CD4-positive, CD25-positive, alpha-beta regulatory T cell (primary cell): ENCODE measurements around the gene AMY2B. TPM values are rescaled to one million over a fixed set of nuclear protein-coding genes. Genes with fewer than 3 reads are reported as not detected.
A peak's percentile ranks its signal among the peaks of the same experiment; 100 is the strongest.
"Not testable (repeated sequence)": the region's sequence is repeated elsewhere in the genome, so short reads cannot be mapped to it uniquely, and the experiment has no call there.

Experiments used
- ATAC-seq, 2 donors: fragments of 150-1000 bp; cut with Tn5 transposase; one replicate each; pipeline ENCODE4 v1.10.0; 2021; ENCODE audit warnings: low read depth in 2 of 2, moderate number of reproducible peaks in 2 of 2, moderate library complexity in 1 of 2
- DNase-seq, 3 donors: peaks; one replicate each; pipeline versions ENCODE4 v3.0.0 to v3.0.0-alpha.2; 2012 to 2022; ENCODE audit warnings: mixed read lengths in 1 of 3
- H3K27ac ChIP-seq: one replicate; pipeline ENCODE4 v1.7.0; 2013; ENCODE audit warnings: mild to moderate bottlenecking, low read length; ENCODE audit not compliant: insufficient read depth, poor library complexity, severe bottlenecking
- H3K27me3 ChIP-seq: one replicate; pipeline ENCODE4 v1.7.0; 2013; ENCODE audit warnings: low read length; ENCODE audit not compliant: control insufficient read depth, insufficient read depth
- H3K36me3 ChIP-seq: one replicate; pipeline ENCODE4 v1.7.0; 2013; ENCODE audit warnings: mild to moderate bottlenecking, low read length, moderate library complexity; ENCODE audit not compliant: control insufficient read depth, insufficient read depth
- H3K4me1 ChIP-seq: 2 replicates; pipeline ENCODE4 v1.7.0; 2013; ENCODE audit warnings: mild to moderate bottlenecking, low read length; ENCODE audit not compliant: insufficient read depth, control insufficient read depth, poor library complexity, severe bottlenecking
- H3K4me3 ChIP-seq: one replicate; pipeline ENCODE4 v1.7.0; 2013; ENCODE audit warnings: low read depth, mild to moderate bottlenecking, low read length, moderate library complexity
- H3K9me3 ChIP-seq, 2 experiments: 1 replicate in 1 of 2; 2 replicates in 1 of 2; pipeline ENCODE4 v1.7.0; 2013; ENCODE audit warnings: low read length in 2 of 2, mild to moderate bottlenecking in 1 of 2, moderate library complexity in 1 of 2; ENCODE audit not compliant: control insufficient read depth in 2 of 2
- H3K27ac Mint-ChIP-seq, 3 donors: one replicate each; pipeline ENCODE4 v1.8.0; 2020 to 2022; ENCODE audit warnings: mild to moderate bottlenecking in 3 of 3, mixed read lengths in 3 of 3, moderate library complexity in 2 of 3
- H3K27me3 Mint-ChIP-seq: one replicate; pipeline ENCODE4 v1.8.0; 2022; ENCODE audit warnings: mild to moderate bottlenecking, mixed read lengths
- H3K36me3 Mint-ChIP-seq: one replicate; pipeline ENCODE4 v1.8.0; 2020; ENCODE audit warnings: mixed read lengths
- H3K4me1 Mint-ChIP-seq, 4 donors: one replicate each; pipeline ENCODE4 v1.8.0; 2020 to 2022; ENCODE audit warnings: mixed read lengths in 4 of 4, mild to moderate bottlenecking in 1 of 4
- H3K4me3 Mint-ChIP-seq, 4 donors: one replicate each; pipeline ENCODE4 v1.8.0; 2020 to 2022; ENCODE audit warnings: mild to moderate bottlenecking in 4 of 4, mixed read lengths in 4 of 4, moderate library complexity in 3 of 4
- H3K9me3 Mint-ChIP-seq, 7 donors: one replicate each; pipeline ENCODE4 v1.8.0; 2020 to 2022; ENCODE audit warnings: mixed read lengths in 7 of 7, mild to moderate bottlenecking in 3 of 7, moderate library complexity in 2 of 7
- polyA plus RNA-seq, 4 donors: library from polyadenylated mRNA; unstranded; fragments of 300-500 nt; fragmentation: Illumina TruSeq; gene quantifications; one replicate each; pipeline ENCODE4 v1.2.3, GENCODE V29; 2021
- total RNA-seq: library from RNA; stranded (reverse); gene quantifications from one replicate; pipeline ENCODE4 v1.2.3, GENCODE V29; 2022

Gene AMY2B
- total and polyA plus RNA-seq, 5 donors from 2014 or later: 0.23 to 38.2 (median 1.4) TPM

- Mint-ChIP-seq H3K27me3 (no peaks in the 10 kb centered on the region), H3K4me3 (no peak overlapping the region), H3K36me3 (peaks cover 25% of the 10 kb centered on the region), H3K4me1 (no peaks in the 10 kb centered on the region), H3K27ac (peak overlapping the region in 1 of 3 donors; percentile 88), H3K9me3 (no peaks in the 10 kb centered on the region)
- H3K27ac ChIP-seq: no peak overlapping the region
- no peaks in the 10 kb centered on the region for H3K36me3 ChIP-seq
- H3K27me3 ChIP-seq: no peaks in the 10 kb centered on the region
- no peak overlapping the region for H3K4me3 ChIP-seq
- no peaks in the 10 kb centered on the region for H3K9me3 ChIP-seq
- no peak for ATAC-seq
- H3K4me1 ChIP-seq: no peaks in the 10 kb centered on the region
- no peak for DNase-seq
These were observed 4.7 kb downstream of the AMY2B start for GRCh38 chr1:103576065-103576464.

DNA sequence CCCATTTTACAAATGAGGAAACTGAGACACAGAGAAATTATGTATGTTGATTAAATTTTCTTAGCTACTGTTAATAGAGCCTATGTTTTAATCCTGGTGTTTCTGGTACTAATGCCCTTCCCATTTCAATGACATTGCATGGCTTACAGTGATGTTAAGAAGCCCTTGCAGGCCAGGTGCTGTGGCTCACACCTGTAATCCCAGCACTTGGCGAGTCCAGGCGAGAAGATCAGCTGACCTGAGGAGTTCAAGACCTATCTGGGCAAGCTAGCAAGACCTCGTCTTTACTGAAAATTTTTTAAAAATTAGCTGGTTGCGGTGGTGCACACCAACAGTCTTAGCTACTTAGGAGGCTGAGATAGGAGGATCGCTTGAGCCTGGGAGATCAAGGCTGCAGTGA is 5.4 kb downstream of the AMY2B start:
- not testable (repeated sequence) for ATAC-seq, DNase-seq, H3K9me3 ChIP-seq, H3K4me3 Mint-ChIP-seq, H3K4me1 ChIP-seq, H3K36me3 ChIP-seq, H3K4me1 Mint-ChIP-seq, H3K27ac ChIP-seq, H3K4me3 ChIP-seq, H3K27me3 ChIP-seq, H3K27me3 Mint-ChIP-seq, H3K9me3 Mint-ChIP-seq
- H3K36me3 Mint-ChIP-seq: peaks cover 25% of the 10 kb centered on the region
- H3K27ac Mint-ChIP-seq: peak overlapping the region in 1 of 3 donors; percentile 88

DNA sequence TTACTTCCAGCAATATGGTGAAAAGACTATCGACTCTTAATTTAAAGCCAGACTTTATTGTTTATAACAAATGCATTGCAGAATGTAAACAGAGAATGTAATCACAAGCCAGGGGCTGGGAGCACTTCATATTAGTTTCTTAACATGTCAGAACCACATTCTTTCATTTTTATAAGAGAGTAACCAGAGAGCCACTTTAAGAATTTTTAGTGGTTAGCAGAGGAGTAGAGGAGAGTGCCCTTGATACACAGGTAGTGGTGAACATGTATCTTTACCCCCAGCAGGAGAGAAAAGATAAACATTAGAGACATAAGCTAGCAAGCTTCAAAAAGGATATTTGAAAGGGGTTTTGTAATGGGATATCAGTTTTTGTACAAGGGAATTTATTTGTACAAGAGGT is 11.1 kb downstream of the AMY2B start:
- H3K9me3 ChIP-seq: no peaks in the 10 kb centered on the region
- Mint-ChIP-seq H3K9me3 (peaks cover 0 to 1% (median 0%) of the 10 kb centered on the region in 7 donors), H3K27me3 (peaks cover 4% of the 10 kb centered on the region), H3K4me3 (no peak overlapping the region), H3K4me1 (no peaks in the 10 kb centered on the region), H3K36me3 (peaks cover 6% of the 10 kb centered on the region), H3K27ac (no peak overlapping the region)
- no peak for DNase-seq
- no peaks in the 10 kb centered on the region for H3K27me3 ChIP-seq
- no peak overlapping the region for H3K27ac ChIP-seq
- H3K4me3 ChIP-seq: no peak overlapping the region
- no peaks in the 10 kb centered on the region for H3K4me1 ChIP-seq
- H3K36me3 ChIP-seq: no peaks in the 10 kb centered on the region
- no peak for ATAC-seq

GRCh38 chr1:103583887-103584286 is 12.5 kb downstream of the AMY2B start:
- Mint-ChIP-seq H3K4me3 (no peak overlapping the region), H3K9me3 (peaks cover 0 to 4% (median 2%) of the 10 kb centered on the region in 7 donors), H3K36me3 (peaks cover 3% of the 10 kb centered on the region), H3K27me3 (peaks cover 4% of the 10 kb centered on the region), H3K27ac (no peak overlapping the region), H3K4me1 (no peaks in the 10 kb centered on the region)
- Histone ChIP-seq H3K36me3 (no peaks in the 10 kb centered on the region), H3K27ac (no peak overlapping the region), H3K9me3 (no peaks in the 10 kb centered on the region), H3K4me1 (no peaks in the 10 kb centered on the region), H3K27me3 (no peaks in the 10 kb centered on the region), H3K4me3 (no peak overlapping the region)
- ATAC-seq (no peak), DNase-seq (no peak)

GRCh38 chr1:103584537-103584936 is 13.1 kb downstream of the AMY2B start:
- peaks cover 0 to 3% of the 10 kb centered on the region in 2 experiments for H3K9me3 ChIP-seq
- Mint-ChIP-seq H3K9me3 (peaks cover 0 to 7% (median 3%) of the 10 kb centered on the region in 7 donors), H3K4me1 (no peaks in the 10 kb centered on the region), H3K4me3 (no peak overlapping the region), H3K36me3 (peaks cover 3% of the 10 kb centered on the region), H3K27me3 (peaks cover 4% of the 10 kb centered on the region), H3K27ac (no peak overlapping the region)
- no peaks in the 10 kb centered on the region for H3K27me3 ChIP-seq
- no peaks in the 10 kb centered on the region for H3K36me3 ChIP-seq
- DNase-seq (no peak), ATAC-seq (no peak)
- H3K4me3 ChIP-seq: no peak overlapping the region
- H3K27ac ChIP-seq: no peak overlapping the region
- H3K4me1 ChIP-seq: no peaks in the 10 kb centered on the region

DNA sequence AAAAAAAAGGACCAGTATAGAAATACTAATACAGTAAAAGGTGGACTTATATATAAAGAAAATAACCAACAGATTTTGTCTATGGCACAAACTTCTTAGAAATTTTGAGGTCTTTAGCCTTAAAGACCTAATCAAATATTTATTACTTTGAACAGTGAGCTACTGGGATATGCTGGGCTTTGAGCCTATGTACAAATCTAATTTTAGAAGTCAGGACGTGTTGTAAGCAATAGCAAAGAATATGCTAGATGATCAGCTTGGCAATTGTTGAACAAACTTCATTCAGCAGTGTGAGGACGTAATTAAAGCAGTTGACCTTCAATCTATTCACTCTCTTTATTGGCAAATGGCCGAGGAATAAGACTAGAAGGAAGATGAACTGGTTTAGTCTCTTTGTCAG is 31.4 kb downstream of the AMY2B start:
- not testable (repeated sequence) for H3K4me1 Mint-ChIP-seq, H3K9me3 ChIP-seq, H3K36me3 Mint-ChIP-seq, H3K27me3 Mint-ChIP-seq, H3K4me3 Mint-ChIP-seq, H3K27ac Mint-ChIP-seq, H3K27me3 ChIP-seq, H3K4me1 ChIP-seq, ATAC-seq, H3K4me3 ChIP-seq, H3K27ac ChIP-seq, H3K9me3 Mint-ChIP-seq, H3K36me3 ChIP-seq, DNase-seq

GRCh38 chr1:103616362-103616761 is 45.0 kb downstream of the AMY2B start:
- Histone ChIP-seq H3K4me3 (no peak overlapping the region), H3K4me1 (no peaks in the 10 kb centered on the region), H3K36me3 (no peaks in the 10 kb centered on the region), H3K27ac (no peak overlapping the region), H3K9me3 (no peaks in the 10 kb centered on the region), H3K27me3 (no peaks in the 10 kb centered on the region)
- Mint-ChIP-seq H3K27ac (no peak overlapping the region), H3K36me3 (no peaks in the 10 kb centered on the region), H3K4me1 (no peaks in the 10 kb centered on the region), H3K9me3 (peaks cover 0 to 3% (median 0%) of the 10 kb centered on the region in 7 donors), H3K4me3 (no peak overlapping the region), H3K27me3 (no peaks in the 10 kb centered on the region)
- DNase-seq (no peak), ATAC-seq (no peak)

DNA sequence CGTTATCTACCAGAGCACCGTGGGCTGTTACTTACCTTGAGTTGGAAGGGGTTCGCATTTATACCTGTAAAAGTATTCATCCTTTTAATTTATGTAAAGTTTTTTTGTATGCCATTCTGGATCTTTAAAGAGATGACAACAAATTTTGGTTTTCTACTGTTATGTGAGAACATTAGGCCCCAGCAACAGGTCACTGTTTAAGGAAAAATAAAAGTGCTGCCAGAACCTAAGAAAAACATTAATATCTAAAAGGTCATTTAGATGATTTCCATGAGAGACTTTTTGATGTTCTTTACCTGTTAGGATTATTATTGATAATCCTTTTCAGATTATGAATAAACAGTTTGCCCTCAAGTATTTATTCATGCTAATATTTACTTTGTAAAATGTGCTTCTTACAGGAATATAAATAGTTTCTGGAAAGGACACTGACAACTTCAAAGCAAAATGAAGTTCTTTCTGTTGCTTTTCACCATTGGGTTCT is 45.6 kb downstream of the AMY2B start, which contains the start of gene AMY2A:
AMY2A (plus strand) TSS at position 434 of the 484 bp plus-strand sequence; CDS start at position 448, 14 bp downstream.
- not testable (repeated sequence) for H3K9me3 ChIP-seq, H3K27ac ChIP-seq, ATAC-seq, H3K4me1 ChIP-seq, H3K27ac Mint-ChIP-seq, H3K27me3 ChIP-seq, H3K36me3 Mint-ChIP-seq, DNase-seq, H3K27me3 Mint-ChIP-seq, H3K9me3 Mint-ChIP-seq, H3K36me3 ChIP-seq, H3K4me1 Mint-ChIP-seq, H3K4me3 Mint-ChIP-seq, H3K4me3 ChIP-seq
